WTC11 (cell line): ENCODE measurements around the gene EMC1. TPM values are rescaled to one million over a fixed set of nuclear protein-coding genes. Genes with fewer than 3 reads are reported as not detected.

ENCODE experiments used
- ATAC-seq: fragments of 200-7000 bp; cut with Tn5 transposase; 2 replicates; pipeline ENCODE4 v1.10.0; 2021; ENCODE audit warnings: mild to moderate bottlenecking, moderate library complexity
- CTCF ChIA-PET: fragments of 300-600 bp; sonication (Branson Sonifier 250); formaldehyde crosslinking; loops from one replicate; lab custom pipeline; 2021; ENCODE audit warnings: antibody characterized with exemption; lab: Charles Lee
- POLR2A ChIA-PET: fragments of 350-600 bp; sonication (Branson Sonifier 250); formaldehyde crosslinking; loops from one replicate; lab custom pipeline; 2021; ENCODE audit warnings: antibody characterized with exemption; lab: Charles Lee
- DNase-seq: peaks from one replicate; pipeline ENCODE4 v3.0.0; 2021; ENCODE audit warnings: low spot score
- H3K27ac Mint-ChIP-seq: 2 replicates; pipeline ENCODE4 v1.8.0; 2021; ENCODE audit warnings: mixed read lengths
- H3K27me3 Mint-ChIP-seq: 2 replicates; pipeline ENCODE4 v1.8.0; 2021; ENCODE audit warnings: low read depth, mild to moderate bottlenecking, moderate library complexity, mixed read lengths
- H3K36me3 Mint-ChIP-seq: 2 replicates; pipeline ENCODE4 v1.8.0; 2021; ENCODE audit warnings: mixed read lengths
- H3K4me1 Mint-ChIP-seq: 2 replicates; pipeline ENCODE4 v1.8.0; 2022; ENCODE audit warnings: mixed read lengths
- H3K4me3 Mint-ChIP-seq: 2 replicates; pipeline ENCODE4 v1.8.0; 2021; ENCODE audit warnings: mild to moderate bottlenecking, moderate library complexity, mixed read lengths
- H3K9me3 Mint-ChIP-seq: 2 replicates; pipeline ENCODE4 v1.8.0; 2021; ENCODE audit warnings: mixed read lengths
- ATF1 ChIP-seq: sonication (generic); formaldehyde crosslinking; IDR thresholded peaks from 2 replicates; pipeline ENCODE4 v1.8.1; 2023; ENCODE audit warnings: mild to moderate bottlenecking, moderate library complexity, missing genetic modification reagents
- CDX4 ChIP-seq: fragments of 250-450 bp; sonication (Bioruptor Pico); IDR thresholded peaks from 2 replicates; pipeline ENCODE4 v1.9.0; 2021; ENCODE audit warnings: moderate library complexity, mild to moderate bottlenecking, inconsistent platforms, borderline replicate concordance
- ELF4 ChIP-seq: sonication (generic); formaldehyde crosslinking; IDR thresholded peaks from 2 replicates; pipeline ENCODE4 v1.8.1; 2022; ENCODE audit warnings: low read depth, mild to moderate bottlenecking, moderate library complexity, missing genetic modification reagents
- EMX1 ChIP-seq: fragments of 250-450 bp; sonication (Bioruptor Pico); IDR thresholded peaks from 2 replicates; pipeline ENCODE4 v1.8.0; 2021; ENCODE audit warnings: mild to moderate bottlenecking
- GABPB1 ChIP-seq: sonication (generic); formaldehyde crosslinking; IDR thresholded peaks from 2 replicates; pipeline ENCODE4 v1.8.1; 2023; ENCODE audit warnings: mild to moderate bottlenecking, missing genetic modification reagents
- MYBL2 ChIP-seq: sonication (generic); formaldehyde crosslinking; IDR thresholded peaks from 2 replicates; pipeline ENCODE4 v1.8.1; 2023; ENCODE audit warnings: mild to moderate bottlenecking, moderate library complexity, missing genetic modification reagents
- NFATC4 ChIP-seq: fragments of 250-450 bp; sonication (Bioruptor Pico); IDR thresholded peaks from 2 replicates; pipeline ENCODE4 v1.9.0; 2021; ENCODE audit warnings: mild to moderate bottlenecking
- PRDM15 ChIP-seq: sonication (generic); formaldehyde crosslinking; IDR thresholded peaks from 2 replicates; pipeline ENCODE4 v1.8.0; 2022; ENCODE audit warnings: missing genetic modification reagents
- SMAD3 ChIP-seq: sonication (generic); formaldehyde crosslinking; IDR thresholded peaks from 2 replicates; pipeline ENCODE4 v1.8.0; 2022; ENCODE audit warnings: missing genetic modification reagents, mild to moderate bottlenecking, borderline replicate concordance
- TCF7 ChIP-seq: sonication (generic); formaldehyde crosslinking; IDR thresholded peaks from 2 replicates; pipeline ENCODE4 v1.8.0; 2022; ENCODE audit warnings: mild to moderate bottlenecking, low read depth, missing genetic modification reagents, moderate library complexity
- TP53 ChIP-seq: sonication (generic); formaldehyde crosslinking; IDR thresholded peaks from 2 replicates; pipeline ENCODE4 v1.8.1; 2023; ENCODE audit warnings: mild to moderate bottlenecking, missing genetic modification reagents
- USF2 ChIP-seq: sonication (generic); formaldehyde crosslinking; IDR thresholded peaks from 2 replicates; pipeline ENCODE4 v1.8.1; 2023; ENCODE audit warnings: mild to moderate bottlenecking, missing genetic modification reagents, moderate library complexity
- ZNF232 ChIP-seq: sonication (generic); formaldehyde crosslinking; IDR thresholded peaks from 2 replicates; pipeline ENCODE4 v1.8.0; 2022; ENCODE audit warnings: mild to moderate bottlenecking, missing genetic modification reagents
- ZNF263 ChIP-seq: sonication (generic); formaldehyde crosslinking; IDR thresholded peaks from 2 replicates; pipeline ENCODE4 v1.8.1; 2022; ENCODE audit warnings: low read depth, mild to moderate bottlenecking, moderate library complexity, missing genetic modification reagents
- ZNF396 ChIP-seq: fragments of 250-450 bp; sonication (Bioruptor Pico); IDR thresholded peaks from 2 replicates; pipeline ENCODE4 v1.8.0; 2021; ENCODE audit warnings: mild to moderate bottlenecking, moderate library complexity, borderline replicate concordance
- ZNF416 ChIP-seq: fragments of 250-450 bp; sonication (Bioruptor Pico); IDR thresholded peaks from 2 replicates; pipeline ENCODE4 v1.9.0; 2021; ENCODE audit warnings: mild to moderate bottlenecking, inconsistent platforms
- ZNF512 ChIP-seq: sonication (generic); formaldehyde crosslinking; IDR thresholded peaks from 2 replicates; pipeline ENCODE4 v1.8.1; 2022; ENCODE audit warnings: missing genetic modification reagents, borderline replicate concordance
- total RNA-seq: library from RNA; stranded (reverse); gene quantifications from 3 replicates; pipeline ENCODE4 v1.2.3, GENCODE V29; 2021
- TF ChIP-seq, protein P1 (sequence below): sonication (generic); formaldehyde crosslinking; IDR thresholded peaks from 2 replicates; pipeline ENCODE4 v1.8.0; 2023; ENCODE audit warnings: missing genetic modification reagents
- TF ChIP-seq, protein P2 (sequence below): fragments of 200-600 bp; IDR thresholded peaks from 2 replicates; pipeline ENCODE4 v1.8.0; 2022; ENCODE audit warnings: antibody characterized with exemption

The EMC1 gene
- total RNA-seq, 1 experiment from 2014 or later: 53.5 TPM

- TF ChIP-seq NFATC4 (CRISPR knock-in tag): no peak
- TF ChIP-seq ZNF512 (CRISPR knock-in tag): no peak
- no peak for TF ChIP-seq MYBL2 (CRISPR knock-in tag)
- no peak for TF ChIP-seq TP53 (CRISPR knock-in tag)
- TF ChIP-seq ELF4 (CRISPR knock-in tag): no peak
These were observed 48.9 kb downstream of the EMC1 start (continued) for GRCh38 chr1:19202396-19202795.

DNA sequence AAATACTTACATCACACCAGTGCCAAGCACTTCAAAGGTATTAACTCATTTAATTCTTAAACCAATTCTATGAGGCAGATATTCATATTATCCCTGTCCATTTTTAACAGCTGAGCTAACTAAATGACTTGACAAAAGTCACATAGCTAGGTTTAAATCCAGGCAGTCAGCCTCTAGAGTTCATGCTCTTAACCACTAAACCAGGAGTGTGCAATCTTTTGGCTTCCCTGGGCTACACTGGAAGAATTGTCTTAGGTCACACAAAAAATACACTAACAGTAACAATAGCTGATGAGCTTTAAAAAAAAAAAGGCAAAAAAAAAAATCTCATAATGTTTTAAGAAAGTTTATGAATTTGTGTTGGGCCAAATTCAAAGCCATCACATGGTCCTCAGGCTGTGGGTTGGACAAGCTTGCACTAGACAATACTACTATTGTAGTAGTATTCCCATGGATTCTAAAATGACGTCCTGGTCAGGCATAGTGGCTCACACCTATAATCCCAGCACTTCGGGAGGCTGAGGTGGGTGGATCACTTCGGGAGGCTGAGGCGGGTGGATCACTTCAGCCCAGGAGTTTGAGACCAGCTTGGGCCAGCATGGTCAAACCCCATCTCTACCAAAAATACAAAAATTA lies 51.2 kb downstream of the EMC1 start:
- TF ChIP-seq SMAD3 (CRISPR knock-in tag) (no peak), ZNF416 (no peak), TCF7 (CRISPR knock-in tag) (no peak), USF2 (CRISPR knock-in tag) (no peak), MYBL2 (CRISPR knock-in tag) (no peak), EMX1 (no peak), GABPB1 (CRISPR knock-in tag) (no peak), ZNF232 (no peak), ZNF396 (CRISPR knock-in tag) (no peak), CDX4 (no peak), ZNF263 (CRISPR knock-in tag) (no peak), PRDM15 (CRISPR knock-in tag) (no peak), ATF1 (CRISPR knock-in tag) (no peak)
- TF ChIP-seq, protein P1, sequence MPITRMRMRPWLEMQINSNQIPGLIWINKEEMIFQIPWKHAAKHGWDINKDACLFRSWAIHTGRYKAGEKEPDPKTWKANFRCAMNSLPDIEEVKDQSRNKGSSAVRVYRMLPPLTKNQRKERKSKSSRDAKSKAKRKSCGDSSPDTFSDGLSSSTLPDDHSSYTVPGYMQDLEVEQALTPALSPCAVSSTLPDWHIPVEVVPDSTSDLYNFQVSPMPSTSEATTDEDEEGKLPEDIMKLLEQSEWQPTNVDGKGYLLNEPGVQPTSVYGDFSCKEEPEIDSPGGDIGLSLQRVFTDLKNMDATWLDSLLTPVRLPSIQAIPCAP (CRISPR knock-in tag): no peak
- TF ChIP-seq, protein P2, sequence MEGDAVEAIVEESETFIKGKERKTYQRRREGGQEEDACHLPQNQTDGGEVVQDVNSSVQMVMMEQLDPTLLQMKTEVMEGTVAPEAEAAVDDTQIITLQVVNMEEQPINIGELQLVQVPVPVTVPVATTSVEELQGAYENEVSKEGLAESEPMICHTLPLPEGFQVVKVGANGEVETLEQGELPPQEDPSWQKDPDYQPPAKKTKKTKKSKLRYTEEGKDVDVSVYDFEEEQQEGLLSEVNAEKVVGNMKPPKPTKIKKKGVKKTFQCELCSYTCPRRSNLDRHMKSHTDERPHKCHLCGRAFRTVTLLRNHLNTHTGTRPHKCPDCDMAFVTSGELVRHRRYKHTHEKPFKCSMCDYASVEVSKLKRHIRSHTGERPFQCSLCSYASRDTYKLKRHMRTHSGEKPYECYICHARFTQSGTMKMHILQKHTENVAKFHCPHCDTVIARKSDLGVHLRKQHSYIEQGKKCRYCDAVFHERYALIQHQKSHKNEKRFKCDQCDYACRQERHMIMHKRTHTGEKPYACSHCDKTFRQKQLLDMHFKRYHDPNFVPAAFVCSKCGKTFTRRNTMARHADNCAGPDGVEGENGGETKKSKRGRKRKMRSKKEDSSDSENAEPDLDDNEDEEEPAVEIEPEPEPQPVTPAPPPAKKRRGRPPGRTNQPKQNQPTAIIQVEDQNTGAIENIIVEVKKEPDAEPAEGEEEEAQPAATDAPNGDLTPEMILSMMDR: no peak
- ChIA-PET POLR2A (no interaction called here), CTCF (no interaction called here)
- no peak for ATAC-seq
- no peaks in the 10 kb centered on the region for H3K4me1 Mint-ChIP-seq
- H3K9me3 Mint-ChIP-seq: no peaks in the 10 kb centered on the region
- H3K4me3 Mint-ChIP-seq: no peak overlapping the region
- peaks cover 49% of the 10 kb centered on the region for H3K36me3 Mint-ChIP-seq
- no peaks in the 10 kb centered on the region for H3K27me3 Mint-ChIP-seq
- H3K27ac Mint-ChIP-seq: no peak overlapping the region
- no peak for DNase-seq
